Gastroesophageal sphincter (tissue), 4 donors: Measurements from ENCODE around the gene CCL4. TPM values are rescaled to one million over a fixed set of nuclear protein-coding genes. Genes with fewer than 3 reads are reported as not detected.
"Not testable (repeated sequence)": the region's sequence is repeated elsewhere in the genome, so short reads cannot be mapped to it uniquely, and the experiment has no call there.

Experiments used
- ATAC-seq: fragments of 150-250 bp; one replicate; pipeline ENCODE4 v1.9.1; 2016; ENCODE audit warnings: mild to moderate bottlenecking, moderate library complexity
- H3K27ac ChIP-seq, 4 donors: fragments of 200-600 bp; sonication (generic) in 3 of 4; 1 replicate in 3 of 4; 2 replicates in 1 of 4; pipeline ENCODE4 v1.5.1; 2016 to 2019
- H3K27me3 ChIP-seq: fragments of 200-600 bp; sonication (generic); one replicate; pipeline ENCODE4 v1.5.1; 2019
- H3K36me3 ChIP-seq, 2 donors: fragments of 200-600 bp; sonication (generic); one replicate each; pipeline ENCODE4 v1.5.1; 2019; ENCODE audit warnings: control low read depth in 1 of 2
- H3K4me1 ChIP-seq, 3 donors: fragments of 200-600 bp; sonication (generic); 1 replicate in 2 of 3; 2 replicates in 1 of 3; pipeline ENCODE4 v1.5.1; 2016 to 2019; ENCODE audit warnings: control low read depth in 2 of 3
- H3K4me3 ChIP-seq, 2 donors: fragments of 200-600 bp; sonication (generic); one replicate each; pipeline ENCODE4 v1.5.1; 2019; ENCODE audit warnings: mild to moderate bottlenecking in 1 of 2, moderate library complexity in 1 of 2
- H3K9me3 ChIP-seq, 3 donors: fragments of 200-600 bp; sonication (generic); one replicate each; pipeline ENCODE4 v1.5.1; 2017 to 2019; ENCODE audit warnings: control low read depth in 2 of 3
- CTCF ChIP-seq, 4 experiments: fragments of 200-600 bp in 2 of 4; fragments of 450-650 bp in 2 of 4; sonication (generic) in 1 of 4; IDR thresholded peaks; one replicate each; pipeline ENCODE4 v1.5.1; 2017 to 2019; ENCODE audit warnings: antibody characterized with exemption in 4 of 4, mild to moderate bottlenecking in 2 of 4, moderate library complexity in 2 of 4
- EP300 ChIP-seq: sonication (generic); formaldehyde crosslinking; IDR thresholded peaks from one replicate; pipeline ENCODE4 v1.6.1; 2017; ENCODE audit warnings: antibody characterized with exemption, mild to moderate bottlenecking
- POLR2A ChIP-seq, 2 donors: fragments of 450-650 bp; IDR thresholded peaks; one replicate each; pipeline ENCODE4 v1.6.1; 2017; ENCODE audit warnings: antibody characterized with exemption in 2 of 2, mild to moderate bottlenecking in 2 of 2, moderate library complexity in 1 of 2
- POLR2AphosphoS5 ChIP-seq: sonication (generic); formaldehyde crosslinking; IDR thresholded peaks from one replicate; pipeline ENCODE4 v1.6.1; 2017; ENCODE audit warnings: antibody characterized with exemption
- WGBS, 2 donors: methylation state at CpG; one replicate each; pipeline ENCODE4 v1.1.5; 2018; ENCODE audit warnings: low coverage in 1 of 2; 5-methylcytosine and 5-hydroxymethylcytosine counted together
- total RNA-seq, 4 donors: library from RNA; depleted of rRNA; stranded (reverse); fragments of >200 nt; gene quantifications; one replicate each; pipeline ENCODE4 v1.1.0, GENCODE V29; 2016

Gene CCL4
- total RNA-seq, 4 donors from 2014 or later: 1.4 to 4.7 TPM; not detected in 2

- Histone ChIP-seq H3K36me3 (no peaks in the 10 kb centered on the region), H3K9me3 (no peaks in the 10 kb centered on the region), H3K4me1 (no peaks in the 10 kb centered on the region), H3K27ac (no peak overlapping the region), H3K27me3 (peaks cover 15% of the 10 kb centered on the region), H3K4me3 (no peak overlapping the region)
- TF ChIP-seq POLR2AphosphoS5: no peak
- TF ChIP-seq POLR2A (IDR thresholded peaks at IDR 0.05): no peak
- TF ChIP-seq EP300: no peak
- TF ChIP-seq CTCF (IDR thresholded peaks at IDR 0.05): no peak
- WGBS, 2 donors: 22 to 35% methylated on average over 2 to 5 of the region's 5 CpGs
- ATAC-seq: no peak
These were observed 14.1 kb downstream of the CCL4 start for GRCh38 chr17:36117505-36118382.

- TF ChIP-seq EP300: no peak
- TF ChIP-seq CTCF (IDR thresholded peaks at IDR 0.05): no peak
- no peak for TF ChIP-seq POLR2AphosphoS5
- no peak for TF ChIP-seq POLR2A (IDR thresholded peaks at IDR 0.05)
- 72 to 88% methylated on average over 9 to 11 of the region's 12 CpGs for WGBS, 2 donors
- Histone ChIP-seq H3K9me3 (no peaks in the 10 kb centered on the region), H3K4me1 (no peaks in the 10 kb centered on the region), H3K27me3 (peaks cover 15% of the 10 kb centered on the region), H3K27ac (no peak overlapping the region), H3K36me3 (no peaks in the 10 kb centered on the region), H3K4me3 (no peak overlapping the region)
- no peak for ATAC-seq
These were observed 15.1 kb downstream of the CCL4 start for GRCh38 chr17:36118477-36119353.

DNA sequence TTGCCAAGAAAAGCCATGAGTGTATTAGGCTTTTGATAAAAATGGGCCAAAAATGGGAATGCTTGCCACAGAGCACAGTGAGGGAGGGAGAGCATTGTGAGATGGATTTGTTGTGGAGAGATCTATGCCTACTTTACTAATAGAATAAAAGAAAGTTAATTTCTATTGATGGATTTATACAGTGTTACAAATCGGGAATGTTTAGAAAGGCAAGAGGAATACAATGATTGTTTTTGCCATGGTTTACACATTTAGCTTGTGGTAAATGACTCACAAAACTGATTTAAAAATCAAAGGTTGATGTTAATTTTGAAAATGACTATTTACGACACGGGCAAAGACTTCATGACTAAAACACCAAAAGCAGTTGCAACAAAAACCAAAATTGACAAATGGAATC lies 16.6 kb downstream of the CCL4 start:
- H3K27ac ChIP-seq: no peak overlapping the region
- no peaks in the 10 kb centered on the region for H3K36me3 ChIP-seq
- ATAC-seq: no peak
- no peak for TF ChIP-seq POLR2A (IDR thresholded peaks at IDR 0.05)
- TF ChIP-seq POLR2AphosphoS5: no peak
- TF ChIP-seq EP300: no peak
- TF ChIP-seq CTCF (IDR thresholded peaks at IDR 0.05): no peak
- WGBS, 2 donors: 65 to 66% methylated on average over 3 of the region's 3 CpGs
- H3K4me1 ChIP-seq: no peaks in the 10 kb centered on the region
- H3K9me3 ChIP-seq: peaks cover 0 to 7% (median 0%) of the 10 kb centered on the region in 3 donors
- H3K4me3 ChIP-seq: no peak overlapping the region
- peaks cover 20% of the 10 kb centered on the region for H3K27me3 ChIP-seq

GRCh38 chr17:36121099-36121498 lies 17.5 kb downstream of the CCL4 start:
- not testable (repeated sequence) for H3K36me3 ChIP-seq, ATAC-seq, H3K27ac ChIP-seq, H3K4me1 ChIP-seq, H3K4me3 ChIP-seq
- Histone ChIP-seq H3K9me3 (peaks cover 0 to 16% (median 0%) of the 10 kb centered on the region in 3 donors), H3K27me3 (peaks cover 28% of the 10 kb centered on the region)
- WGBS, 2 donors: 48 to 51% methylated on average over 6 of the region's 6 CpGs

DNA sequence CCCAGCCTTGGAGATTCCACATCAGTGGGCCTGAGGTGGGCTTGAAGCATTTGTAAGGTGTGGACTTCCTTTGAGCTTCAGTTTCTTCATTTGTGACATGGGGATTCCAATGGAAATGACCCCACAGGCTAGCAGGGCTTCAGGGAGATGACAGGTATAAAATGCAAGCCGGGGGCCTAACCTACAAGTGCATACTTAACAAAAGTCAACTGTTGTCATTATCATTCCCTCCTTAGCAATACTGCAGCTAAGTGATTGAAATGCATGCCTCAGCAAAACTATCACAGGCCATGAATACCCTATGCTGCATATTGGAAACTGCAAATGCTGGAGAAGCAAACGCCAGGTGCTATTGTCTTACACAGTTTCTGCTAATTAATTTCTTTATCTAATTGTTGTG lies 19.8 kb downstream of the CCL4 start:
- Histone ChIP-seq H3K4me1 (no peaks in the 10 kb centered on the region), H3K27me3 (peaks cover 47% of the 10 kb centered on the region), H3K9me3 (peaks cover 0 to 17% (median 0%) of the 10 kb centered on the region in 3 donors), H3K36me3 (no peaks in the 10 kb centered on the region), H3K27ac (no peak overlapping the region), H3K4me3 (no peak overlapping the region)
- WGBS, 2 donors: 57 to 70% methylated on average over 2 of the region's 2 CpGs
- no peak for TF ChIP-seq CTCF (IDR thresholded peaks at IDR 0.05)
- TF ChIP-seq POLR2AphosphoS5: no peak
- no peak for TF ChIP-seq EP300
- TF ChIP-seq POLR2A (IDR thresholded peaks at IDR 0.05): no peak
- ATAC-seq: no peak
